Gastroesophageal sphincter (tissue), 3 donors: ENCODE data around the gene RAB26.

Experiments
- POLR2A ChIP-seq, 2 donors: fragments of 450-650 bp; IDR thresholded peaks; one replicate each; pipeline ENCODE4 v1.6.1; 2017; ENCODE audit warnings: antibody characterized with exemption in 2 of 2, mild to moderate bottlenecking in 2 of 2, moderate library complexity in 1 of 2
- POLR2AphosphoS5 ChIP-seq: sonication (generic); formaldehyde crosslinking; IDR thresholded peaks from one replicate; pipeline ENCODE4 v1.6.1; 2017; ENCODE audit warnings: antibody characterized with exemption
- TF ChIP-seq, protein P1 (sequence below), 4 experiments: fragments of 200-600 bp in 2 of 4; fragments of 450-650 bp in 2 of 4; sonication (generic) in 1 of 4; IDR thresholded peaks; one replicate each; pipeline ENCODE4 v1.5.1; 2017 to 2019; ENCODE audit warnings: antibody characterized with exemption in 4 of 4, mild to moderate bottlenecking in 2 of 4, moderate library complexity in 2 of 4

GRCh38 chr16:2181952-2182351, 33.5 kb downstream of the RAB26 start:
- TF ChIP-seq, protein P1, sequence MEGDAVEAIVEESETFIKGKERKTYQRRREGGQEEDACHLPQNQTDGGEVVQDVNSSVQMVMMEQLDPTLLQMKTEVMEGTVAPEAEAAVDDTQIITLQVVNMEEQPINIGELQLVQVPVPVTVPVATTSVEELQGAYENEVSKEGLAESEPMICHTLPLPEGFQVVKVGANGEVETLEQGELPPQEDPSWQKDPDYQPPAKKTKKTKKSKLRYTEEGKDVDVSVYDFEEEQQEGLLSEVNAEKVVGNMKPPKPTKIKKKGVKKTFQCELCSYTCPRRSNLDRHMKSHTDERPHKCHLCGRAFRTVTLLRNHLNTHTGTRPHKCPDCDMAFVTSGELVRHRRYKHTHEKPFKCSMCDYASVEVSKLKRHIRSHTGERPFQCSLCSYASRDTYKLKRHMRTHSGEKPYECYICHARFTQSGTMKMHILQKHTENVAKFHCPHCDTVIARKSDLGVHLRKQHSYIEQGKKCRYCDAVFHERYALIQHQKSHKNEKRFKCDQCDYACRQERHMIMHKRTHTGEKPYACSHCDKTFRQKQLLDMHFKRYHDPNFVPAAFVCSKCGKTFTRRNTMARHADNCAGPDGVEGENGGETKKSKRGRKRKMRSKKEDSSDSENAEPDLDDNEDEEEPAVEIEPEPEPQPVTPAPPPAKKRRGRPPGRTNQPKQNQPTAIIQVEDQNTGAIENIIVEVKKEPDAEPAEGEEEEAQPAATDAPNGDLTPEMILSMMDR (IDR thresholded peaks at IDR 0.05): no peak
- TF ChIP-seq POLR2A (IDR thresholded peaks at IDR 0.05) (no peak), POLR2AphosphoS5 (no peak)
